Measurements from ENCODE around the gene RACK1. TPM values are rescaled to one million over a fixed set of nuclear protein-coding genes. Genes with fewer than 3 reads are reported as not detected.
A peak's percentile ranks its signal among the peaks of the same experiment; 100 is the strongest.
"Not testable (repeated sequence)": the region's sequence is repeated elsewhere in the genome, so short reads cannot be mapped to it uniquely, and the experiment has no call there.

The RACK1 gene
- total RNA-seq, 2 experiments from 2014 or later, result 2,724 to 3,901 TPM

GRCh38 chr5:181220178-181220515 lies 23.6 kb downstream of the RACK1 start:
- H3K36me3 Mint-ChIP-seq (ENCODE audit: low read depth), result peaks cover 6% of the 10 kb centered on the region
- DNase-seq (no peak), ATAC-seq (no peak)
- peaks cover 60% of the 10 kb centered on the region for H3K4me1 Mint-ChIP-seq
- no peak overlapping the region for H3K27ac Mint-ChIP-seq
- ChIA-PET POLR2A (interaction anchor here (0.6 to 0.7 kb wide), 2 partner anchors 47 to 56 kb away, joined by 3 read pairs; no protein-coding TSS in a partner anchor), CTCF (interaction anchor here (0.7 to 1.1 kb wide), 2 partner anchors 13 to 35 kb away, joined by 3 read pairs; no protein-coding TSS in a partner anchor)
- peak overlapping the region; percentile 35 for H3K4me3 Mint-ChIP-seq
- H3K9me3 Mint-ChIP-seq (ENCODE audit: low read depth), result no peaks in the 10 kb centered on the region
- H3K27me3 Mint-ChIP-seq, result no peaks in the 10 kb centered on the region
- intact Hi-C loops (cut with DNase I, micrococcal nuclease), result no loop called here

- peaks cover 54% of the 10 kb centered on the region for H3K4me1 Mint-ChIP-seq
- CTCF ChIA-PET, result no interaction called here
Measured at GRCh38 chr5:181219262-181220177, 24.2 kb downstream of the RACK1 start.

DNA sequence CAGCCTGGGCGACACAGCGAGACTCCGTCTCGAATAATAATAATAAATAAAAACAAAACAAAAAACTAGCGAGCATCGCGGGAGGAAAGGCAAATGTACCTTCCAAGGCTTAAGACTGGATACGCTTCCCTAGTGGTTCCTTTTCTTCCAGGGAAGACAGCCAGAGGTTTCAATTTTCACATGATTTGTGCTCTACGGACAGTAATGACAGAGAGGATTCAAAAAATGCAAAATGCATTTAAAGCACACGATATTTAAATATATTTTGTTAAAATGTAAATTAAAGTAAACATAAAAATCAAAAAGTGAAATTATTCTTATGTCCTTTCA lies 24.9 kb downstream of the RACK1 start:
- H3K9me3 Mint-ChIP-seq (ENCODE audit: low read depth), result no peaks in the 10 kb centered on the region
- no peaks in the 10 kb centered on the region for H3K36me3 Mint-ChIP-seq (ENCODE audit: low read depth)
- ChIA-PET POLR2A (no interaction called here), CTCF (no interaction called here)
- H3K27me3 Mint-ChIP-seq, result no peaks in the 10 kb centered on the region
- H3K4me1 Mint-ChIP-seq, result peaks cover 47% of the 10 kb centered on the region
- DNase-seq, result no peak
- ATAC-seq, result no peak
- H3K4me3 Mint-ChIP-seq, result peak overlapping the region; percentile 77
- peak overlapping the region; percentile 85 for H3K27ac Mint-ChIP-seq
- intact Hi-C loops (cut with DNase I, micrococcal nuclease), result loop anchor here (1.0 kb wide), 4 partner anchors 11 to 408 kb away; no protein-coding TSS in a partner anchor

More at GRCh38 chr5:181219262-181220177, 24.2 kb downstream of the RACK1 start:
- no peak for ATAC-seq
- no peaks in the 10 kb centered on the region for H3K27me3 Mint-ChIP-seq
- no peak for DNase-seq
- POLR2A ChIA-PET, result interaction anchor here (0.6 kb wide), 1 partner anchor 56 kb away, joined by 3 read pairs; no protein-coding TSS in a partner anchor
- H3K9me3 Mint-ChIP-seq (ENCODE audit: low read depth), result no peaks in the 10 kb centered on the region
- intact Hi-C loops (cut with DNase I, micrococcal nuclease), result no loop called here
- peak overlapping the region; percentile 41 for H3K4me3 Mint-ChIP-seq
- H3K27ac Mint-ChIP-seq, result no peak overlapping the region
- peaks cover 1% of the 10 kb centered on the region for H3K36me3 Mint-ChIP-seq (ENCODE audit: low read depth)

DNA sequence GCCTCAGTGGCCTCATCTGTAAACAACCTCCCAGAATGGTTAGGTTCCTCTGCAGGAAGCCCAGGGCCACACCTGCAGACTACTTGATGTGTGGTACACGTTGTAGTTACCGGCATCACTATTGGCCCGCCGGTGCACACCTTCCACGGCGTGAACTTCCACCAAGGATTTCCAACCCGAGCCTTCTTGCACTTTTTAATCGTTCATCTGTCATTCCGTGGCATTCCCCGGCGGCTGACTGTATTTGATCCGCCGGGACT lies 26.0 kb downstream of the RACK1 start:
- DNase-seq (peak; percentile 63), ATAC-seq (peak; percentile 3)
- ChIA-PET CTCF (interaction anchor here (0.8 to 2.5 kb wide), 2 partner anchors 11 to 43 kb away, joined by 4 to 21 read pairs; no protein-coding TSS in a partner anchor), POLR2A (no interaction called here)
- intact Hi-C loops (cut with DNase I, micrococcal nuclease), result loop anchor here (1.0 kb wide), 4 partner anchors 10 to 407 kb away; no protein-coding TSS in a partner anchor
- no peaks in the 10 kb centered on the region for H3K9me3 Mint-ChIP-seq (ENCODE audit: low read depth)
- H3K36me3 Mint-ChIP-seq (ENCODE audit: low read depth), result peaks cover 2% of the 10 kb centered on the region
- H3K27me3 Mint-ChIP-seq, result no peaks in the 10 kb centered on the region
- H3K27ac Mint-ChIP-seq, result peak overlapping the region; percentile 85
- peaks cover 46% of the 10 kb centered on the region for H3K4me1 Mint-ChIP-seq
- peak overlapping the region; percentile 77 for H3K4me3 Mint-ChIP-seq

DNA sequence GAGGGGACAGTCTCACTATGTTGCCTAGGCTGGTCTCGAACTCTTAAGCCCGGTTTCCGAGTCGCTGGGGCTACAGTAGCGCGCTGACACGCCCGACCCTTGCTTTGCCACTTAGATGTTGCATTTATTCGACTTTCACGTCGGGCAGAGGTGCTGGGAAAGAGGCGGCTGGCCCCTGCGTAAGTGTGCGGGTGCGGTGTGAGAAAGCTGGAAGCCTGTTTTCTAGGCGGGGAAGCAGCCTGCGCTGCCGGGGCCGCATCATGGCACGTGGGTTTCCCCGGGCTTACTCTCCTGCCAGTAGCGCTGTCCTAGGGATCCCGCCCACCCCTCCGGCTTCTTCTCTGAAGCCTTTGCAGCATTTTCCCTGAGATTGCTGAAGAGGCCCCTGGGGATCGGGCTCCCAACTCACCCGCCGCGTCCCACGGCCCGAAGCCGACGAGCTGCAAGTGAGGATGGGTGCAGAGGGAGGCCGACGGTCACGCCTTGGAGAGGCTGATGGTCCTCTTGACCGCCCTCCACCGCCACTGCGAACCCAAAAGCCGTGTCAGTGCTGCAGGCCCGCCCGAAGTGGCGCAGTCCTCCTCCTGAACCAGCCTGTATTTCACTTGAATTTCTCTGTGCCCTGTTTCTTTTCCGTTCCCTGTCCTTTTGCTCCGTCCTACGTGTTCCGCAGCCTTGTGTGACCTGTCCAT lies 26.4 kb downstream of the RACK1 start:
- ChIA-PET POLR2A (no interaction called here), CTCF (interaction anchor here (0.8 to 2.5 kb wide), 2 partner anchors 10 to 43 kb away, joined by 4 to 21 read pairs; no protein-coding TSS in a partner anchor)
- DNase-seq (peak; percentile 80), ATAC-seq (peak; percentile 10)
- intact Hi-C loops (cut with DNase I, micrococcal nuclease), result no loop called here
- H3K27ac Mint-ChIP-seq, result peak overlapping the region; percentile 85
- peak overlapping the region; percentile 77 for H3K4me3 Mint-ChIP-seq
- H3K4me1 Mint-ChIP-seq, result peaks cover 45% of the 10 kb centered on the region
- H3K36me3 Mint-ChIP-seq (ENCODE audit: low read depth), result peaks cover 2% of the 10 kb centered on the region
- H3K27me3 Mint-ChIP-seq, result no peaks in the 10 kb centered on the region
- no peaks in the 10 kb centered on the region for H3K9me3 Mint-ChIP-seq (ENCODE audit: low read depth)

DNA sequence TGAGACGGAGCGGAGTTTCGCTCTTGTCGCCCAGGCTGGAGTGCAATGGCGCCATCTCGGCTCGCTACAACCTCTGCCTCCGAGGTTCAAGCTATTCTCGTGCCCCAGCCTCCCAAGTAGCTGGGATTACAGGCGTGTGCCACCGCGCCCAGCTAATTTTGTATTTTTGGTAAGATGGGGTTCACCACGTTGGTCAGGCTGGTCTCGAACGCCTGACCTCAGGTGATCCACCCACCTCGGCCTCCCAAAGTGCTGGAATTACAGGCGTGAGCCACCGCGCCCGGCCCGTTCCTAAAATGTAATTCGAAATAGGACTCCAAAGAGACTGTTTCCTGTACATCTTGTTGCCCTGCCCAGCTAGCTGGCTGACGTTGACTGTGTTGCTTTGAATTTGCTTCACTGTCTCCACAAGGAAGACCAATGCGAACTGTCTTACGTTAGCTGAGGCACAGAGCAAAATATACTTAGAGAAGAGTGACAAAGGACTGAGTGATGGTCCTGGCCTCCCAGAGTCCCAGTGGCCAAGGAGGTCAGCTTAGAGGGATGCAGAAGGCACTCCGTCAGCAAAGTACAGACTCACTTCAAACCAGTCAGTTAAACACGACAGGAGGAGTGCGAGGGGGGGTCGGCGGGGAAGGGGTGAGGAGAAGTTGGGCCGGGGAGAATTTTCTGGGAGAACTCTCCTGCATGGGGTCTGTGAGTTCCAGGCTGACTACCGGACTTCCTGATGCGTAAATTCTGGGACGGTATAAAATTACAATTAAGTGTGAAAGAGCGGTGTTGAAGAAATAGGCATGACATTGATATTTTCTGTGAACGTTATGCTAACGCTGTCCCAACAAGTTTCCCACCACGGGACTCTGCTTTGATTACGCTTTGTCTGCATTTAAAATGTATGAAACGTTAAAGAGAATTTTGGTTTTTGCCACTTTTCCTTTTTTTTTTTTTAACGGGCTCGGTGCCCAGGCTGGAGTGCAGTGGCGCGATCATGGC lies 27.4 kb downstream of the RACK1 start:
- H3K4me1 Mint-ChIP-seq, result peaks cover 35% of the 10 kb centered on the region
- peaks cover 2% of the 10 kb centered on the region for H3K36me3 Mint-ChIP-seq (ENCODE audit: low read depth)
- peak; percentile 72 for DNase-seq
- peak overlapping the region; percentile 73 for H3K27ac Mint-ChIP-seq
- intact Hi-C loops (cut with DNase I, micrococcal nuclease), result no loop called here
- H3K27me3 Mint-ChIP-seq, result no peaks in the 10 kb centered on the region
- no peaks in the 10 kb centered on the region for H3K9me3 Mint-ChIP-seq (ENCODE audit: low read depth)
- ChIA-PET POLR2A (interaction anchor here (0.7 to 1.2 kb wide), 3 partner anchors 9 to 28 kb away, joined by 3 to 4 read pairs (median 3); no protein-coding TSS in a partner anchor), CTCF (interaction anchor here (0.6 to 2.5 kb wide), 7 partner anchors 9 to 73 kb away, joined by 3 to 21 read pairs (median 4); no protein-coding TSS in a partner anchor)
- peak overlapping the region; percentile 77 for H3K4me3 Mint-ChIP-seq
- ATAC-seq, result peak; percentile 33

DNA sequence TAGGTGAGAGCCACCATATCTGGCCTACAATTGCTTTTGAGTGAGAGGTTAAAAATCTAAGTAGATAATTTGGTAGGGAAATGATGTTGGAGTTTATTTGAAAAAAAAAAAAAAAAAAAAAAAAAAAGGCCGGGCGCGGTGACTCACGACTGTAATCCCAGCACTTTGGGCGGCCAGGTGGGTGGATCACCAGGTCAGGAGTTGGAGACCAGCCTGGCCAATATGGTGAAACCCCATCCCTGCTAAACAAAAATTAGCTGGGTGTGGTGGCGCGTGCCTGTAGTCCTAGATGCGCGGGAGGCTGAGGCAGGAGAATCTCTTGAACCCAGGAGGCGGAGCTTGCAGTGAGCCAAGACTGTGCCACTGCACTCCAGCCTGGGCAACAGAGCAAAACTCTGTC lies 29.5 kb downstream of the RACK1 start:
- H3K4me3 Mint-ChIP-seq; ATAC-seq; H3K36me3 Mint-ChIP-seq (ENCODE audit: low read depth); H3K27ac Mint-ChIP-seq; H3K9me3 Mint-ChIP-seq (ENCODE audit: low read depth); DNase-seq; H3K27me3 Mint-ChIP-seq; POLR2A ChIA-PET; intact Hi-C loops (cut with DNase I, micrococcal nuclease): not testable (repeated sequence)
- CTCF ChIA-PET, result interaction anchor here (0.7 kb wide), 2 partner anchors 18 to 23 kb away, joined by 3 read pairs; no protein-coding TSS in a partner anchor
- H3K4me1 Mint-ChIP-seq, result peaks cover 19% of the 10 kb centered on the region

DNA sequence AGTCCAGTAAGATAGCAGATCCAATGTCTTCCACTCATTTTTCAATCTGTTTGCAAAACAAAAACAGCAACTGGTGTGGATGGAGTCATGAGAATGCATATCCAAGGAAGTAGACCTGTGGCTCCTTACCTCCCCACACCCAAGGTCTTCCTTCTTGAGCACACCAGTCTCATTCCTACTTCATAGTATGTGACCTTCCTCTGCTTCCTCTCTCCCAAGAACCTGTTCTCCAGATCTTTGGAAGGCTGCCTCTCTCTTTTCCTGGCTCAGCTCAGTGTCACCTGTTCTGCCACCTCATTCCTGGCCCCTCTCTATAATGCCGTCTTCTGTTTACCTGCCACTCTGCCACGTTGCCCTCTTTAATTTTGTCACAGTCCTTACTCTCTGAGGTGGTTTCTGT lies 30.8 kb downstream of the RACK1 start:
- DNase-seq (no peak), ATAC-seq (no peak)
- Mint-ChIP-seq H3K9me3 (ENCODE audit: low read depth) (no peaks in the 10 kb centered on the region), H3K27me3 (no peaks in the 10 kb centered on the region), H3K27ac (no peak overlapping the region), H3K4me1 (peaks cover 23% of the 10 kb centered on the region), H3K36me3 (ENCODE audit: low read depth) (peaks cover 2% of the 10 kb centered on the region), H3K4me3 (no peak overlapping the region)
- intact Hi-C loops (cut with DNase I, micrococcal nuclease), result no loop called here
- ChIA-PET POLR2A (no interaction called here), CTCF (interaction anchor here (1.3 to 1.5 kb wide), 2 partner anchors 9 to 28 kb away, joined by 3 to 7 read pairs; no protein-coding TSS in a partner anchor)

DNA sequence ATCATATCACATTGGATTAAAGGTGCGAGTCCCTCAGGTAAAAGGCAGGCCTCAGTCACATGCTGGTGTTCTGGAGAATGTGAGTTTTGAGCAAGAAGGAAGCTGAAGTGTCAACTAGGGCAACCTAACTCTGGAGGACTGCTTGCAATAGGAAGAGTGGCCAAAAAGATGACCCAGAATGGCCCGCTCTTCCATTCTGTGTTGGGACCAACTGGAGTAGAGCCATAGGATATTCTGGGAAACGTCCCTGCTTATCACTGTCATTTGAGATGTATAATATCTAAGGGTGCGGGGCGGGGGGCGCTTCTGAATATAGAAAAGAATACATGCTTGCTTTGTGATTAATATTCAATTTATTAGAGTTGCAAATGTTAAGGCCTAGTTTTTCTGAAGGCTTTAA lies 31.6 kb downstream of the RACK1 start:
- intact Hi-C loops (cut with DNase I, micrococcal nuclease), result no loop called here
- DNase-seq (no peak), ATAC-seq (no peak)
- CTCF ChIA-PET, result interaction anchor here (1.3 to 1.5 kb wide), 2 partner anchors 10 to 27 kb away, joined by 3 to 7 read pairs; no protein-coding TSS in a partner anchor
- Mint-ChIP-seq H3K4me3 (no peak overlapping the region), H3K4me1 (peaks cover 22% of the 10 kb centered on the region), H3K27me3 (peaks cover 3% of the 10 kb centered on the region), H3K27ac (no peak overlapping the region), H3K9me3 (ENCODE audit: low read depth) (no peaks in the 10 kb centered on the region), H3K36me3 (ENCODE audit: low read depth) (peaks cover 5% of the 10 kb centered on the region)
- POLR2A ChIA-PET, result no interaction called here

DNA sequence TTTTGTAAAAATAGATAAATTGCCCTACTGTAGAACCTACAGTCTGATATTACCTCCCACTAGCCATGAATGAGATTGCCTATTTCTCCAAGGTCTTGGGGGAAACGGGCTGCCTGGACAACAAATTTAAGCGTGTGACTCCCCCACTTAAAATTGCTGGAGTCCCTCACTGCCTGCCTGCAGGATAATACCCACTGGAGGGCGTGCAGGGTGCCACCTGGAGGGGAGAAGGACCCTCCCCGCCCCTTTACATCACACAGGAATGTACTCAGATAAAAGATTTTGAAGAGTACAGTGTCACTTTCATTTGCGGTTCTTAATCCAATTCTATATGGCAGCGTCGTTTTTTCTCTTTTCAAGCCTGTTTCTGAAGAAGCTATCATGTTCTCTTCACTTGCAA lies 32.5 kb downstream of the RACK1 start:
- H3K9me3 Mint-ChIP-seq (ENCODE audit: low read depth), result no peaks in the 10 kb centered on the region
- POLR2A ChIA-PET, result no interaction called here
- CTCF ChIA-PET, result interaction anchor here (0.6 to 1.5 kb wide), 2 partner anchors 26 to 495 kb away, joined by 3 to 7 read pairs; no protein-coding TSS in a partner anchor

More for the DNA sequence above, 32.5 kb downstream of the RACK1 start:
- peaks cover 7% of the 10 kb centered on the region for H3K27me3 Mint-ChIP-seq
- intact Hi-C loops (cut with DNase I, micrococcal nuclease), result no loop called here
- H3K4me3 Mint-ChIP-seq, result no peak overlapping the region
- no peak overlapping the region for H3K27ac Mint-ChIP-seq
- ATAC-seq (no peak), DNase-seq (no peak)
- H3K4me1 Mint-ChIP-seq, result peaks cover 25% of the 10 kb centered on the region
- peaks cover 8% of the 10 kb centered on the region for H3K36me3 Mint-ChIP-seq (ENCODE audit: low read depth)

All from activated CD4-positive, alpha-beta T cell treated with anti-CD3 and anti-CD28 coated beads for 36 hours (primary cell).